GM18517 (cell line): Measurements from ENCODE around the gene SLC49A3.
"Not testable (repeated sequence)": the region's sequence is repeated elsewhere in the genome, so short reads cannot be mapped to it uniquely, and the experiment has no call there.

Source experiments
- ATAC-seq: cut with Tn5 transposase; IDR thresholded peaks from one replicate; pipeline ENCODE4 v1.9.1; 2021; ENCODE audit warnings: mild to moderate bottlenecking, moderate library complexity; ENCODE audit not compliant: unreplicated experiment

SLC49A3 gene

DNA sequence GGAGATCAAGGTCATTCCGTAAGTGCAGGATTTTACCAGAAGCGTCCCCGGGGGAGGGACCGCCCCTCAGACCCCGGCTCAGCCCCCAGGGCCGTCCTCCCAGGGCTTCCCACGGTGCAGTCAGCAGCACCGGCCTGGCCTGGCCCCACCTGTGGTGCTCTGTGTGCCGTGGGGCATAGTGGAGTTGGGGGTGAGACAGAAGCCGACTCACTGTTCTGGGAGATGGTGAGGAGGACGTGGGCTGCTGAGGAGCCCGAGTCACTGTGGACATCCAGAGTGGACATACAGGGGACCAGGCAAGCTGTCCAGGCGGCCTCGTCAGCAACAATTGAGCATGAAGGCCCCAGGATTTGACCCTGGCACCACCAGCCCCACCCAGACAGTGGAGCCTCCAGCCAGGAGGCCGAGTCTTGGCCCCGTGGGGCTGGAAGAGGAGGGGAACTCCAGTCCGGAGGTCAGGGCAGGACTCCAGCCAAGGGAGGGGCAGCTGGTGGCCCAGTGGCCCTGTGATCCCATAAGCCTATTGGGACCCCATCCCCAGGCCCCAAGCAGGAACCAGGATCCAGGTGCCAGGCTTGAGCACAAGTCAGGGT, 34.0 kb downstream of the SLC49A3 start:
- ATAC-seq = no peak

DNA sequence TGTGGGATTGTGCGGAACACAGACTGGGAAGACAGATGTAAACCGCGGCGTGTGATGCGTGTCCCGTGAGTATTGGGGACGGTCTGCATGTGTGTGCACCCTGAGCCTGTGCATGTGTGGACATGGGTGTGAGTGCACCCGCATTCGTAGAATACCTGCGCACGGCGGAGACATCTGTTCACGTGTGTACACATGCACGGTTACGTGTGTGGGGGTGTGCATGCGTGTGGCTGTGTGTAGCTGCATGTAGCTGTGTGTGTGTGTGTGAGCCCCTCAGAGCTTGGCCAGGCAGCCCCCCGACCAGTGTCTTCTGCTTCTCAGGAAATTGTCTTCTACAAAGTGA, 34.5 kb downstream of the SLC49A3 start:
- ATAC-seq = no peak

DNA sequence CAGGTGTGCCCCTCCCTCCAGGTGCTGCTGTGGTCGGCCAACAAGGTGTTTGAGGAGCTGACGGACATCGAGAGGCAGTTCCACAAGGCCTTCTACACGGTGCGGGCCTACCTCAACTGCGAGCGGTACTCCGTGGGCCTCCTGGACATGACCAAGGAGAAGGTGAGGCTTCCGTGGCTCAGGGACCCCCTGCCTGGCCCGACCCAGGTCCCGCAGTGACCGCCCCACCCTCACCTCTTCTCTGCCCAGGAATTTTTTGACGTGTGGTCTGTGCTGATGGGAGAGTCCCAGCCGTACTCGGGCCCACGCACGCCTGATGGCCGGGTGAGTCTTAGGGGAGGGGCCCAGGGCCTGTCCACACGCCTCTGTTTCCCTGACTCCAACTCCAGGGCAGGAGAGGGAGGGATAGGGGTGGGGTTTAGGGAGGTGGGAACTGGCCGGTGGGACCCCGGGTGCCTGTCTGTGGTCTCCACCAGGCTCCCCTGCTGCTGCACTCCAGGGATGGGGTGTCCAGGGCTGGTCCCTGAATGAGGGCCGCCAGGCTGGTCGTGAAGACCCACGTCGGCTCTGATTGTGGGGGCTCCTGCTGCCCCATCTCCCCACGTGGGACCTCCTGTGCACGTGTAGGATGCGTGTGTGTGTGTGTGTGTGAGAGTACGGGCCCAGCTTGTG, 35.0 kb downstream of the SLC49A3 start:
- ATAC-seq = no peak

DNA sequence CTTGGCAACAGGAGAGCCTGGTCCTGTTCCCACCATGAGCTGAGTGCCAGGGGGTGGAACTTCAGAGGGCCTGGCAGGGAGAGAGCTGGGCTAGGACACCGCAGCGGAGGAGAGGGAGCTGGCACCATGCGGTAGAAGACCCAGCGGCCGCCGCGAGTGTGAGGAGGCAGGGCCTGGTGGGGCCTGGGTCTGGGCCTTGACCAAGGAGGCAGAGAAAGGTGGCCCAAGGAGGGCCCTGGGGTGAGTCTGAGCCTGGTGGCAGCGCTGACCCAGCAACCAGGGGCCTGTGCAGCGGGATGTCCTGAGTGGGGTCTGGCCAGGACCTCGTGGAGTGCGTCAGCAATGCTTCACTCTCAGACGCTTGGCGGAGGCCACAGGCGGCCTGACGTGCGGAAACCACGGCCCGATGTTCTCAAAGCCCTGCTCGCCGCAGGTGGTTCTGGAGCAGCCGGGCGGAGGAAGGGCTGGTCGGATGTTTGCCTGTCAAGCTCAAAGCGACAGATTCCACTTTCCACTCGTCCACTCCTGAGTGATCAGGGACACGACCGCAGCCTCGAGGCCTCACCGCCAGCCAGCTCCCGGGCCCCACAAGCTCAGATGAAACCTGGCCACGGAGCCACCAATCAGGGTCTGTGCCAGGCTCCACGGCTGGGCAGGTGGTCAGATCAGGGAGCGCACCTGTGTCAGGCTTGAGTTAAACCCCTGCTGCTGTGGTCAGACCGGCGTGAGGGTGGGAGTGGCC, 35.7 kb downstream of the SLC49A3 start:
- no peak for ATAC-seq

DNA sequence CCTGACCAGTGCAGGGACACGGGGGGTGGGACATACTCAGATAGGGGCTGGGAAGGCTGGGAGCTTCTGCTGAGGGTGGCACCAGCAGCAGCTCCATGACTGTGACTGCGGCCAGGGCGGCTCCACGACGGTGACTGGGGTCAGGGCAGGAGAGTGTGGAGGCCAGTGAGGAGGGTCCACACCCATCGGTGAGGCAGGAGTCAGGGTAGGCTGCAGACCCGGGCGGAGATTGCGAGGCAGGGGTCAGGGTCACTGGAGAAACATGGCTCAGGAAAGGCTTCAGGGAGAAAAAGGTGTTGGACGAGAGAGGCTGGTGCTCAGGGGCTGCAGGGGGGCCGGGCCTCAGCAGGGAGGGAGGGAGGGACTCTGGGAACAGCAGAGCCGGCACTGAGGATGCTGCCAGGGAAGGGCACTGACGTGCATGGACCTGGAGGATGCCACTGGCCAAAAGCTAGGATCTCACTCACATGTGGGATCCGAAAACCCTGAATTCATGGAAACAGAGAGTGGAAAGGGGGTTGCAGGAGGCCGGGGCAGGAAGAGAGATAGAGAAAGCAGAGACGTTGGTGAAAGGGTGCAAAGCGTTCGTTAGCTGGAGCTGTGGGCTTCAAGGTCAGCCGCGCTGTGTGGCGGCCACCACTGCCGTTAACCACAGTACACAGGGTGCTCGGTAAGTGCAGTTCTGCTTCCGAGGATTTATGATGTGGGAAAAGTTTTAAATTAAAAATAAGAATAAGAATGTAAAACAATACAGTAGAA, 36.9 kb downstream of the SLC49A3 start:
- ATAC-seq = no peak

DNA sequence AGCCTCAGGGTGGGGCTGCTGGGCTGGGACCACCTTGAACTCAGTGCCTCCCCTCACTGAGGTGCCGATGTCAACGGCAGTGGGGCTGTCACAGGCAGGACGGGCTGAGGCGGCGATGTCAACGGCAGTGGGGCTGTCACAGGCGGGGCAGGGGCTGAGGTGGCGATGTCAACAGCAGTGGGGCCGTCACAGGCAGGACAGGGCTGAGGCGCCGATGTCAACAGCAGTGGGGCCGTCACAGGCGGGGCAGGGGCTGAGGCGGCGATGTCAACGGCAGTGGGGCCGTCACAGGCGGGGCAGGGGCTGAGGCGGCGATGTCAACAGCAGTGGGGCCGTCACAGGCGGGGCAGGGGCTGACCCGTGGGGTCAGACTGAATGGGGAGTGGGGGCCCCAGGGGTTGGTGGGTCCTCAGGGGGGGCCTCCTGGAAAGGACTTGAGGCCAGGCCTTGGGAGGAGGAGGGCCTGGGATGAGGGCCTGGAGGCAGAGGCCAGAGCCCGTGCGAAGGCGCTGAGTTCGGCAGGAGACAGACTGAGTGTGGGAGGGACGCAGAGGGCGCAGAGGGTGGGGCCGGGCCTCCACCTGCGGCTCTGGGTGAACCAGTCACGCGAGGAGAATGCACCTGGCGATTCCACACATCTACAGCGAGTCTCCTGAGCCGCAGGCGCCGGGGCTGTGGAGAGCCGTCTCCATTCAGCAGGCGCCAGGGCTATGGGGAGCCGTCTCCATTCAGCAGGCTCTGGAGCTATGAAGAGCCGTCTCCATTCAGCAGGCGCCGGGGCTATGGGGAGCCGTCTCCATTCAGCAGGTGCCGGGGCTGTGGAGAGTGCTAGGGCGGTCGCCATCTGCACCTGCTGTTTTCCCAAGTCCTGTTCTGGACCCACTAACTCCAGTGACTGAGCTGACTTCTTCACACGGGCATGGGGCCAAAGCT, 37.7 kb downstream of the SLC49A3 start:
- no peak for ATAC-seq

DNA sequence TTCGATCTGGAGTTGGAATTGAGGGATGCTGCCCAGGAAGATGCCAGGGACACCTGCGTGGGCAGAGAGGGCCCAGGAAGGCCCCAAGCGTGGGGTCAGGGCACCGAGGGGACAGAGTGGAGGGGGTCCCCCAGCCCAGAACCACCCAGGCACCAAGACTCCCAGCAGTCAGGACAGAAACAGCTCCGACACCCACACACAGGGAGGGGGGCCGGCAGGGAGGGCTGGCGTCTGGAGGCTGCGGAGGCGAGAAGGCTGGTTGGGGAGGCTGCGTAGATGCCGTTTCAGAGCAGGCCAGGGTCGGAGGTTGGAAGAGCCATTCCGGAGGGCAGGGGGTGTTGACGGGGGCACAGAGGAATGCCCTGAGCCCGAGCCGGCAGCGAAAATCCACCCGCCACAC, 38.5 kb downstream of the SLC49A3 start:
- ATAC-seq = no peak

DNA sequence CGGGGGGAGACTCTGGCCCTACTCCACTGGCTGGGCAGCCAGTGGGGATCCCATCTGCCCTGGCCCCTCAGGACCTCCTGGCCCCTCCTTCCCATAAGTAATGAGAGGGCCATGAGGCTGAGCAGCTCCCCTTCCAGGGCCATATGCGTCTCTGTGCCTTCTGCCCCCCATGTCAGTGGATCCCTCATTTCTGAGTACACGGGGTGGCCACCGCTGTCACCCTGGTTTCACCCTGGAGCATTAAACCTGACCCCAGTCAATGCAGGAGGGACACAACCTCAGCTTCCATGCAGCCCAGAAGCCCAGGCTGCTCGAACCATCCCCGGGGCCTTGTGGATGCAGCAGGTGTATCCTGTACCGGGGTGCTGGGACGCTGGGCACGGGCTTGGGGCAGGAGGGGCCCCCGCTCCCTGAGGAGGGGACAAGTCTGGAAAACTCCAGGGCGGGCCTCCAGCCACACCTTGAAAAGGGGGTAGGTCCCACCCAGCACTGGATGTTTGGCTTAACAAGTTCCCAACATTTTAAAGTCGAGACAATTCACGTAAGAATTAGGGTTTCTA, 39.1 kb downstream of the SLC49A3 start:
- ATAC-seq = no peak

DNA sequence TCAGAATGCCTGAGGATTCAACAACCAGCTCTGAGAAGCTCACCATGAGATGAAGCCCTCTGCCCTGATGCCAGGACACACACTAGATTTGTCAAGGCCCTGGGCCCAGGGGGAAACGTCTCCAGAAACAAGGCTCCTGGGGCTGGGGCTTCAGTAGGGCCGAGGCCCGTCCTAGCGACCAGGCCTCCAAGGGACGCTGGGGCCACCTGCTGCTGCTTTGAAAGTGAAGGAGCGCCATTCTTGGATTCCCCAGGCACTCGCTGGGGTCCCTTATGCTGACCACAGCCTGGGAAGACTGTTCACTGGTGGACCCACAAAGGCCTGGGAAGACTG, 39.7 kb downstream of the SLC49A3 start:
- no peak for ATAC-seq

DNA sequence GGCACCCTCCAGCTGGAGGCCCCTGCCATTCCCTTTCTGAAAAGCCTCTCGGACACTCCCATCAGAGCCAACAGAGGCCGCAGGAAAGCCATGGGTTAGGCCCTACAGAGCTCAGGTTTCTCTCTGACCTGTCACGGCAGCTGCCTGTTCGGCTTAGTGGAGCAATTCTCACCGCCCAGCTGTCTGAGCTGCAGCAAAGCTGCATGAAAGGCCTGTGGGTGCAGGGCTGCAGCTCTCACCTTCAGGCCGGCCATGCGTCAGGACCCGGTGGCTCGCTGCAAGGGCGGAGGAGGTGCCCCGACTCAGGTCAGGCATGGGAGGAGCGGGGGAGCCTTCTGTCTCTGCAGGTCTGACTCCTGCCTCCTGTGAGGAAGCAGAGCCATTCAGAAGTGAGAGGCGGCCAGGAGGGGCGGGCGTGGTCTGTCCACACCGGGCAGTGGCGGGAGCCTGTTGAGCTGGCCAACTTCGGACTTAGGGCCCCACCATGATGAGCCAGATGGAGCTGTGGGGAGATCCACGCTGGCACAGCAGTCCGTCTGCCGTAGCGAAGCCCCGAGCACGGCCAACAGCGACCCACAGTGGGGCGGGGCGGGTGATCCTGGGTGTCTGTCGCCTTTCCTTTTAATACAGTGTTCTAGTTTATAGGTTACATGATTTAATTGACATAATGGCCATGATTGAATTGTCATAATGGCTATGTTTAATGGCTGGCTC, 40.2 kb downstream of the SLC49A3 start:
- ATAC-seq = no peak

DNA sequence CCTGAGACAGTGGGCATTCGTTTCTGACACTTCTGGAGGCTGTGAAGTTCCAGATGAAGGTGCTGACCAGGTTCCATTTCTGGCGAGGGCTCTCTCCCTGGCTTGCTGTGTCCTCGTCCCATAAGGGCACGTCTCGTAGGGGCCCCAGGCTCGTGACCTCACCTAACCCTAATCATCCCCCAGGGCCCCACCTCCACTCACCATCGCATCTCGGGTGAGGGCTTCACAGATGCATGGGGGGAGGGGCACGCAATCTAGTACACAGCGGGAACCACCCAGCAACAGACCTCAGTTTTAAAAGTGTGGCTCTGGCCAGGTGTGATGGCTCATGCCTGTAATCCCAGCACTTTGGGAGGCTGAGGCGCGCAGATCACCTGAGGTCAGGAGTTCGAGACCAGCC, 41.5 kb downstream of the SLC49A3 start:
- no peak for ATAC-seq

DNA sequence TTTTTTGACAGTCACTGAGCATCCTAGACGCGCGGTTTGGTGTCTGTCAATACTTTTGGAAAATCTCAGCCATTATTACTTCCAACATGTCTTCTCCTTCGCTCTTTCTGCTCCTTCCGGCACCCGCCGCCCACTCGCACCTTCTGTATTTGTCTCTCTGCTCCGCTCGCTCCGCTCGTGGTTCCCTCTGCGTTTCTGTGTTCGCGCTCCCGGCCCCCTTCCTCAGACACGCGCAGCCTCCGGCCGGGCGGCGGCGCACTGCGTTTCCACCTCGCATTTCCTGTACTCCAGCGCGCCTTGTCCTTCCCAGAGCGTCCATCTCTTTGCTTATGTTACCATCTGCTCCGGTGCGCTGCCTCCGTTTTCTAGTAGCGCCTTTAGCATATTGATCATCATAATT, 42.5 kb downstream of the SLC49A3 start:
- ATAC-seq = no peak

DNA sequence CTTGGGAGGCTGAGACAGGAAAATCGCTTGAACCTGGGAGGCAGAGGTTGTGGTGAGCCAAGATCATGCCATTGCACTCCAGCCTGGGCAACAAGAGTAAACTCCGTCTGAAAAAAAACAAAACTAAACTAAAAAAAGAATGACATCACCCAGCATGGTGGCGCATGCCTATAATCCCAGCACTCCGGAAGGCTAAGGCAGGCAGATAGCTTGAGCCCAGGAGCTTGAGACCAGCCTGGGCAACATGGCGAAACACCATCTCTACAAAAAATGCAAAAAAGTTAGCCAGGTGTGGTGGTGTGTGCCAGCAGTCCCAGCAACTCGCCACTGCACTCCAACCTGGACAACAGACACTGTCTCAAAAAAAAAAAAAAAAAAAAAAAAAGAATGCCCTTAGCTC, 46.6 kb downstream of the SLC49A3 start:
- ATAC-seq = not testable (repeated sequence)

DNA sequence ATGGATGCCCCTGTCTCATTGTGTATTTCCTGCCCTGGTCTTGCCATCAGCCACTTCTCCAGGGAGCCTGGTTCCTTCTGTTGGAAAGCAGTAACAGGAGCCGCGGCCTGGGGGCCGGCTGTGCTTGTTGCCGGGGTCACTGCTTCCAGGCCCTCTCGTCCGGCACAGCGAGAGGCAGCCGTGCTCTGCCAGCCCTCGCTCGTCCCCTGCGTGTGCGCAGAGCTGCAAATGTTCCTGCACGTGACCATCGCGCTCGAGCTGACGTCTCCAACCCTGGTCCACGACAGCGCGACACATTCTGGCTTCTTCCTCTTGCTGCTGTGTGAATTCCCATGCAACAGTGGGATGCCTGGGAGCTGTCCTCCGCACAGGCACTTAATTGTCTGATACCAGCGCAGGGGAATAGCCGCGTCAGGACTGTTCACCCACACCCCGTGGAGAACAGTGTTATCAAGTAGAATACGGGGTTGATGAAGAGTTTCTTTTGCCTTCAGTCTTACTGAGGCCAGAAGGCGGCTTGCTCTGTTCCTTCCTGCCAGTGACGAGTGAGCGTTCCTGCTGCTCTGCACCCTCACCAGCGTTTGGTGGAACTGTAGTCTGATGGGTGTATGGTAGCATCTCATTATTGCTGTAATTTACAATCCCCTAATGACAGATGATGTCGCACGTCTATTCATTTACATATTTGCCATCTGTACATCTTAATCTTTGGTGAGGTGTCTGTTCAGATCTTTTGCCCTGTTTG, 51.2 kb downstream of the SLC49A3 start:
- ATAC-seq = no peak

DNA sequence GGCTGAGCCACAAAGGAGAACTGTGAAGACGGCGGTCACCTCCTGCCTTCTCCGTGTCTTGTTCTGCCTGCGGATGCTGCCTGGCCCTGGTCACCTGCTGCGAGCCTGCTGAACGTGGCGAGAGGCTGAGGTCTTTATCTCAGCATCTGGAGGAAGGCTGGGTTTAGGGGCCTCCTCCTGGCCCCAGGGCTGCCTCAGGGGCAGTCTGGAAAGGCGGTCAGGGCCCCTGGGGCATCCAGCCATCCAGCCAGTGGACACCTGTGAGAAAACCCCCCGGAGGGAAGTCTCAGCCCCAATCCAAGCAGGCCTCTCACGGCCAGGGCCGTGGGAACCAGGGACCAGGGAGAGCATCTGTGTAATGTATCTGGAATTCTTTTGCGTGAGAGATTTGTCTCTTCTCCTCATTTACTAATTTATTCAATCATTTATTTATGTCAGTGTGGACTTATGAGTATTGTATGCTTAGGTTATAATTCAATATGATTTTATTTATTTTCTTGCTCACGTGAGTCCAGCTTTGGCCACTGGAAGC, 52.3 kb downstream of the SLC49A3 start:
- no peak for ATAC-seq

DNA sequence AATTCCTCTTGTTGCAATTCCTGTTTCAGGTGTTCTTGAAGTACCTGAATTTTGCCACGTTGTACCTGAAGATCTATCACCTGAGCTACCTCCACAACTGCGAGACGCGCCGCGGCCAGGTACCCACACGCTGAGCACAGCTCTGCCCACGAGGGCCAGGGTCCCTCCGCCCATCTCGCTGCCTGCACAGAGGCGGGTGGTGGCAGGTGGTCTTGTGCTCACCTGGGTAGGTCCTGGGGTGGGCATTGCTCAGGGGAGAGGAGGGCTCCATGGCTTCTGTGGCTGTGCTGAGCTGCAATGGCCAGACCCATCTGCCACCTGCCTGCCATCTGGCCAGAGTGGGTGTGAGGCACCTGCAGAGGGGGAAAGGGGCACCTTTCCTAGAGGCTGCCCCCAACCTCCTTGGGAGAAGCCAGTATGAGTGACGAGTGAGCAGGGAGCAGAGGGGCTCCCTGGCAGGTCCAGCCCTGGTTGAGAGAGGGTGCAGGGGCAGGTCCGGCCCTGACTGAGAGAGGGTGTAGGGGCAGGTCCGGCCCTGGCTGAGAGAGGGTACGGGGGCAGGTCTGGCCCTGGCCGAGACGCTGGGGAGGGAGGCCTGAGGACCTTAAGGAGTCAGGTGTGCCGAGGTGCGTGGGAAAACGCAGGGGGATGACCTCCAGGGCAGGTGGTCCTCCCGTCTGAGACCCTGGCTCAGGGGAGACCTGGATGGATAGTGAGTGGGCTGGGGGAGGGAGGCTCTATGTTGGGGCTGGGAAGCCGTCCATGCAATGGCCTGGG, 52.9 kb downstream of the SLC49A3 start:
- ATAC-seq = no peak

DNA sequence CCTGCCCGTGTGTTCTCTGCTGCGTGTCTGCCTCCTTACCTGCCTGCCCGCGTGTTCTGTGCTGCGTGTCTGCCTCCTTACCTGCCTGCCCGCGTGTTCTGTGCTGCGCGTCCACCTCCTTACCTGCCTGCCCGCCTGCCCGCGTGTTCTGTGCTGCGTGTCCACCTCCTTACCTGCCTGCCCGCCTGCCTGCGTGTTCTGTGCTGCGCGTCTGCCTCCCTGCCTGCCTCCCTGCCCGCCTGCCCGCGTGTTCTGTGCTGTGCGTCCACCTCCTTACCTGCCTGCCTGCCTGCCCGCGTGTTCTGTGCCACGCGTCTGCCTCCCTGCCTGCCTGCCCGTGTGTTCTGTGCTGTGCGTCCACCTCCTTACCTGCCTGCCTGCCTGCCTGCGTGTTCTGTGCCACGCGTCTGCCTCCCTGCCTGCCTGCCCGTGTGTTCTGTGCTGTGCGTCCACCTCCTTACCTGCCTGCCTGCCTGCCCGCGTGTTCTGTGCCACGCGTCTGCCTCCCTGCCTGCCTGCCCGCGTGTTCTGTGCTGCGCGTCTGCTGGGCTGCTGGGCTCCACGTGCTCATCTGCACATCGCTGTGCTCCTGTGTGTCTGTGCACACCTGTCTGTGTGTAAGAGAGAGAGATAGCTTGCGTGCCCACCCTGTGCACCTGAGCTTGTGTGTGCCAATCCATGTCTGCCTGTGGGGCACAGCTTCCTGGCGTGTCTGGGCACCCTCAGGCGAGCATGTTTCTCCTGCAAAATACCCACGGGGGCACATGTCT, 53.7 kb downstream of the SLC49A3 start:
- not testable (repeated sequence) for ATAC-seq
